Activated naive CD4-positive, alpha-beta T cell (primary cell): ENCODE measurements around the gene ITPR2.
"Not testable (repeated sequence)": the region's sequence is repeated elsewhere in the genome, so short reads cannot be mapped to it uniquely, and the experiment has no call there.

Experiments
- DNase-seq, 4 experiments: peaks; one replicate each; lab custom pipeline; 2025; lab: John Stamatoyannopoulos, UW

ITPR2 gene

GRCh38 chr12:26443309-26443708 lies 389.7 kb downstream of the ITPR2 start:
- DNase-seq = no peak

GRCh38 chr12:26441434-26441833 lies 391.6 kb downstream of the ITPR2 start:
- DNase-seq = no peak

DNA sequence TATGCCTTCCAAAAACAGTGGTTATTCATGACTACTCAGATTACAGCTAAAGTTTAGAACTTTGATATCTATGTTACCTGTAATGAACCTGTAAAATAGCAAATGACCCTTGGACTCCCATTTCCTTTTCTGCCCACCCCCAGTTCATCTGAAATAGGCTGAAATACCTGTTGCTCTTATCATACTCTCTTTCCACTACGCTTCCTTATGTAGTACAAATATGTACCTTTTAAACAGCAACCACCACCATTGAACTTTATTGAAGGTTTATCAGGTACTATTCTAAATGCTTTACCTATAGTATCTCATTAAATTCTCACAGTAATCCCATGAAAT lies 398.0 kb downstream of the ITPR2 start:
- DNase-seq = no peak

GRCh38 chr12:26434299-26435068 lies 398.5 kb downstream of the ITPR2 start:
- no peak for DNase-seq

GRCh38 chr12:26433701-26434100 lies 399.3 kb downstream of the ITPR2 start:
- not testable (repeated sequence) for DNase-seq

- DNase-seq = no peak
Observed at GRCh38 chr12:26431211-26431610, 401.8 kb downstream of the ITPR2 start.

GRCh38 chr12:26430596-26430995 lies 402.4 kb downstream of the ITPR2 start:
- DNase-seq = not testable (repeated sequence)

DNA sequence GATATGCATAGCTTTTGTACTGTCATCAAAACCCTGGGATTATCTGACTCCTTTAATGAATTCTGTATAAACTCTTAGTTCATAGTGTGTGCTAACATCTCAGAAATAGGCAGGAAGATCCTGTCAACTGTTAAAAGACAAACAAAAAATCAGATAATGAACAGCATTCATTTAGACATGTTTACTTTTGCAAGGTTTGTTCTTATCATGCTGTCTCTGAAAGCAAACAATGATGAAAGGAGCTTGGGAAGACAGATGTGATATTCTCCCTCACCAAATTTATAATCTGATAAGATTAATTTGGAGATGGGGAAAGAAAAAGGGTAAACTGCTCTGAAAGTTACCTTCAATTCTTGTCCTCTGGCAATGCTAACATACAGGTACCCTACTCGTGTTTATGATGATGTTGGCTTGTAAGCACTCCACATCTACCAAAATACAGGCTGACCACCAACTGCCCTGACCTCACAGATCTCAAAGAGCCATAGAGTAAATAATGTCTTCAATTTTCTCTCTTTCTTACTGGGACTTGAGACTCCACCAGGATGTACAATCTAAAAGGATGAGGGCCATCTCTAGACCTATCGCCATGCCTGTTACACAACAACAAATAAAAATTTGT lies 403.8 kb downstream of the ITPR2 start:
- DNase-seq = no peak

GRCh38 chr12:26428420-26428819 lies 404.6 kb downstream of the ITPR2 start:
- no peak for DNase-seq

DNA sequence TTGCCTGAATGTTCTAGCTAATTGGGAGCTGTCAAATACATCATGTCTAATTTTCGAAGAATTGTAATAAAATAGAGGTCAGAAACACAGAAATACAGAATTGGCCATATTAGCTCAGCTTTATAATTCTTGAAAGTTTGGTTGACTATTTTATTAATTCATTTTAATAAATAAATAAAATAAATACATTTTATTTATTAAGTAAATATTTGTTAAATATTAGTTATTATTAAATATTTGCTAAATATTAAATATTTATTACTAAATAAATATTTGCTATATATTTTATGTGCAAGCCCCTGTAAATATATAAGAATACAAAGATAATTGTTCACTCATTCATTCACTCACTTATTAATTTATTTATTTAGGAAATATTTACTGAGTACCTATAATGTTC lies 406.3 kb downstream of the ITPR2 start:
- DNase-seq = no peak

- DNase-seq = no peak
Observed at GRCh38 chr12:26425587-26426260, 407.3 kb downstream of the ITPR2 start.

DNA sequence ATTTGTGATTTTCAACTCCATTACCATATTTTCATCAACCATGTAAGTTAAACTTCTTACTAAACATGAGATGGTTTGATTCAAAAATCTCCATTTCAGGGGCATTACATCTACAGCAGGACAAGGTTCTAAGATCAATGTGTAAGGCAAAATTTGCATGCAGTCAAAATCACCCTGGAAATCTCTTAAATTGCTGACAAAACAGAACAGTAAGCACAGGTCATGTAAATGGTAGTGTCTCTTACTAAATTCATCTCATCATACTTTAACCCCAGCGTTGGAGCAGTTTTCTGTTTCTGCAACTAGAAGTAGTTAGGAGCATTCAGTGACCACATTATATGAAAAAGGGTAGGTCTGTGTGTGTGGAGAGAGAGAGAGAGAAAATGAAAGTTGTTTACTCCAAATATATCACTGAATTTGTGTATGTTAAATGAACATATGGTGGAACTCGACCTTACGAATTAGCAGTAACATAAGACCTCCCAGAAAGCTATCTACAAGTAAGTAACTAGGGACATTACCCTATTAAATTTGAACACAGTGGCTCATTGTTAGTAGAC lies 410.1 kb downstream of the ITPR2 start:
- DNase-seq = no peak

GRCh38 chr12:26416550-26416949 lies 416.4 kb downstream of the ITPR2 start:
- DNase-seq = no peak

DNA sequence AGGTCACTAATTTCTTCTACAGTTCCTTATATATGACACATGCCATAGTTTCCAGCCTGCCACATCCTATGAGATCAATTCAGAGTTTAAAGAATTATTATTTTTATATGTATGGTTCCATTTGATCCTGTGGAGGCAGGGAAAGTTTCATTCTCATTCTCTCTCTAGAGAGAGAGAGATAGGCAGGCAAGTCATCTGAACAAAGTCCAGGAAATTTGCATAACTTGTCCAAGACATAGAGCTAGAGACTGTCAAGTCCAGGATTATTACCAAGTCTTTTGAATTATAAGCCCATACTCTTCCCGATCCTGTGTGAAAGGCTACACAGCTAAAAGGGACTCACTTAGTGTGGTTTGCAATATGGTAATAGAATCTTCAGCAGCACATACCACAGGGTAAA lies 422.3 kb downstream of the ITPR2 start:
- DNase-seq = no peak

- no peak for DNase-seq
Observed at GRCh38 chr12:26406813-26407212, 426.2 kb downstream of the ITPR2 start.

DNA sequence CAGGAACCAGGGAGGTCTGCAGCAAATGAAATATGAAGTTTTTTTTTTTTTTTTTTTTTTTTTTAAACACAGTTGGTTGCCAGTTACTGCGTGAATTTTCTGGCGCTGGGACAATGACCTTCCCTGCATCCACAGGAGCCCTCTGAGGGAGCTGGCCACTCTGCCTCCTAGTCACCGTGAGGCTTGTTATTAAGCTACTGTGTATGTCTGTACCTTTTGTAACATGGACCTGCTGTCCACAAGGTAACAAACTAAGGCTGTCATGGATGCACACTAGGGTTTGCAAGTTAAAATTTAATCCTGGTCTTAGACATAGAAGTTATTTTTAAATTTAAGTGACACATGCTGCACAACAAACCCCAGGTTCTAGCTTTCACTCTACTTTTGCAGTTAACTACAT lies 426.6 kb downstream of the ITPR2 start:
- DNase-seq = no peak

DNA sequence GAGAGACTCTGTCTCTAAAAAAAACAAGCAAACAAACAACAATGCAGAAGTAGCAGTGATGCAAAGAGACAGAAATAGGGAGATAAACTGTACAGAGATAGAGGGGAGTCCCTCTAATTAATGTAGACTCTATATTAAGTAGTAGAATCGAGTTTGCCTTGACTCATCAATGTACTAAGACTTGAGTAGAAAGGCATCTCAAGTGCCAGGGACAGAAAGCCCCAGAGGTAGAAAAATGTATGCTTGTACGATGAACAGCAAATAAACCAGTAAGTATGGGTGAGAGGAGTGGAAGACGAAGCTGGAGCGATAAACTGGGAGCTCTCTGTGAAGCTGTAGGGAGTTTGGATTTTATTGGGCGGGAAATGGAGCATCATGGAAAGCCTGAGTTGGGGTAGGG lies 429.4 kb downstream of the ITPR2 start:
- DNase-seq = no peak

DNA sequence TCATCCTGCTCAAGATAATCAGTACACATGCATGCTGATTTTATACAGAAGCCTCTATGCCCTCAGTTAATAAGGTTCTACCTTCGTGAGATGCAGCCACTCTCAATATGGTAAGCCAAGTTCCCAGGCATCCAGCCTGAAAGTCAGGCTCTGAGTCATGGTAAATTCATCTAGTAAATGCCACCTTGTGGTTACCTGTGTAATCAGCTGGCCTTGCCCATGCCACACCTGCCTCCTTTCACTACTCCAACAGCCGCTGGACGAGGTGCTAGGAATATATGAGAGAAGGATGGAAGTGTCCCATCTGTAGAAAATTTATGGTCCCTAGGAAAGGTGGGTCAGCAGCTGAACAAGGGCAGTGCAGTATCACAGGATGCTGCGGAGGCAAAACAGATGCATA lies 430.3 kb downstream of the ITPR2 start:
- no peak for DNase-seq

- no peak for DNase-seq
Observed at GRCh38 chr12:26401874-26402273, 431.1 kb downstream of the ITPR2 start.

DNA sequence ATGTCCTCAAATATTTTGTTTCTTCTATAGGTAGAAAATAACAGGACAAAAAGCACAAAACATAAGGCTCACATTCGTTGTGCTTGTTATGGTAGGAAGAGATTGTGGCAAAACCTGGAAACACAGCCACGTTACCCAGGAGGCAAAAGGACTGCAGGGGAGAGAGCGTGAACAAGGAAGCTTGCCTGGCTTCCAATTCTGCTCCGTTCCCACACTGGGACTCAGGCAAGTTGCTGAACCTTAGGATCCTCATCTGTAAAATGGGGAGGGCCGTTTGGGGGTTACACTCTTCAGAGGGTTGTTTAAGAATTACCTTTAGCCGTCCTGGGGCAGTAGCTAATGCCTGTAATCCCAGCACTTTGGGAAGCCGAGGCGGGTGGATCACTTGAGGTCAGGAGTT lies 432.4 kb downstream of the ITPR2 start:
- DNase-seq = no peak

- no peak for DNase-seq
Observed at GRCh38 chr12:26399381-26399780, 433.6 kb downstream of the ITPR2 start.

DNA sequence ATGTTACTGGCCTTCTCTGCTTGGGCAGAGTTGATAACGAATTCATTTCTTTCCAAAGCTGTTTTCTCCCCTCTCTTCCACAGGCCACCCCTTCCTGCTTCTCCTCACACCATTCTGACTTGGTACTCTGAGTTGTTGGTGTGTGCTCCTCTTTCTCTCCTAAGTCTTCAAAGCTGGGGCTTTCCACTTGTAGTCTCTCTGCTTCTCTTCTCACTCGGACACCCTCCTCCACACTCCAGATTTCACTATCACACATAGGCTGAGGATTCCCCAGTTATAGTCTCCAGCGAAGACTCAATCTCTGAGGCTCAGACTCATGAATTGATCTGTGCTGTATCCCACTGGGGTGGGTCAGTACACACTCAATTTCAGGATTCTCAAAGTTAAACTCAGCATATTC lies 436.6 kb downstream of the ITPR2 start:
- DNase-seq = no peak

GRCh38 chr12:26389343-26389742 lies 443.7 kb downstream of the ITPR2 start:
- DNase-seq = no peak
